HepG2 (cell line): Measurements from ENCODE around the gene LYSMD2.

Experiments
- CHD4 ChIP-seq: fragments of 200-600 bp; sonication (generic); IDR thresholded peaks from 2 replicates; pipeline ENCODE4 v1.7.0; 2017; ENCODE audit warnings: mild to moderate bottlenecking, low read length, borderline replicate concordance
- DBP ChIP-seq: sonication (generic); formaldehyde crosslinking; IDR thresholded peaks from 2 replicates; pipeline ENCODE4 v1.4.0; 2020; ENCODE audit warnings: missing genetic modification reagents; ENCODE audit errors: not compliant biosample characterization
- HNF4A ChIP-seq: sonication (generic); formaldehyde crosslinking; IDR thresholded peaks from 2 replicates; pipeline ENCODE4 v1.4.0; 2020; ENCODE audit warnings: missing genetic modification reagents
- PCBP1 ChIP-seq: fragments of 200-400 bp; formaldehyde crosslinking; IDR thresholded peaks from 2 replicates; pipeline ENCODE4 v1.6.1; 2017; ENCODE audit warnings: mild to moderate bottlenecking, low read depth, low read length, borderline replicate concordance
- SMARCC2 ChIP-seq: fragments of 450-650 bp; IDR thresholded peaks from 2 replicates; pipeline ENCODE4 v1.6.1; 2017; ENCODE audit warnings: antibody characterized with exemption, mild to moderate bottlenecking
- SUZ12 ChIP-seq: fragments of 150-350 bp; IDR thresholded peaks from 2 replicates; pipeline ENCODE4 v1.6.1; 2014; ENCODE audit warnings: low read depth, low read length
- ZNF331 ChIP-seq: sonication (generic); formaldehyde crosslinking; IDR thresholded peaks from 2 replicates; pipeline ENCODE4 v1.4.0; 2020; ENCODE audit warnings: missing genetic modification reagents
- ZNF589 ChIP-seq: sonication (generic); formaldehyde crosslinking; conservative IDR thresholded peaks from 2 replicates; pipeline ENCODE4 v1.8.0; 2022; ENCODE audit warnings: mild to moderate bottlenecking, moderate library complexity, missing genetic modification reagents
- ZNF639 ChIP-seq: conservative IDR thresholded peaks from 2 replicates; pipeline ENCODE4 v1.6.1; 2018; ENCODE audit warnings: missing genetic modification reagents
- ZSCAN31 ChIP-seq: sonication (generic); formaldehyde crosslinking; IDR thresholded peaks from 2 replicates; pipeline ENCODE4 v1.5.0; 2020; ENCODE audit warnings: low read depth, mild to moderate bottlenecking, missing genetic modification reagents

- TF ChIP-seq HNF4A (no peak), CHD4 (no peak), DBP (CRISPR knock-in tag) (no peak), PCBP1 (no peak), SUZ12 (no peak), ZNF639 (CRISPR knock-in tag) (no peak), SMARCC2 (no peak), ZSCAN31 (no peak), ZNF331 (no peak), ZNF589 (no peak)
Observed at GRCh38 chr15:51774916-51775315, 37.5 kb upstream of the LYSMD2 start.
